ENCODE results near the gene HDAC11.
"Not testable (repeated sequence)": the region's sequence is repeated elsewhere in the genome, so short reads cannot be mapped to it uniquely, and the experiment has no call there.

HDAC11 gene, protein sequence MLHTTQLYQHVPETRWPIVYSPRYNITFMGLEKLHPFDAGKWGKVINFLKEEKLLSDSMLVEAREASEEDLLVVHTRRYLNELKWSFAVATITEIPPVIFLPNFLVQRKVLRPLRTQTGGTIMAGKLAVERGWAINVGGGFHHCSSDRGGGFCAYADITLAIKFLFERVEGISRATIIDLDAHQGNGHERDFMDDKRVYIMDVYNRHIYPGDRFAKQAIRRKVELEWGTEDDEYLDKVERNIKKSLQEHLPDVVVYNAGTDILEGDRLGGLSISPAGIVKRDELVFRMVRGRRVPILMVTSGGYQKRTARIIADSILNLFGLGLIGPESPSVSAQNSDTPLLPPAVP

DNA sequence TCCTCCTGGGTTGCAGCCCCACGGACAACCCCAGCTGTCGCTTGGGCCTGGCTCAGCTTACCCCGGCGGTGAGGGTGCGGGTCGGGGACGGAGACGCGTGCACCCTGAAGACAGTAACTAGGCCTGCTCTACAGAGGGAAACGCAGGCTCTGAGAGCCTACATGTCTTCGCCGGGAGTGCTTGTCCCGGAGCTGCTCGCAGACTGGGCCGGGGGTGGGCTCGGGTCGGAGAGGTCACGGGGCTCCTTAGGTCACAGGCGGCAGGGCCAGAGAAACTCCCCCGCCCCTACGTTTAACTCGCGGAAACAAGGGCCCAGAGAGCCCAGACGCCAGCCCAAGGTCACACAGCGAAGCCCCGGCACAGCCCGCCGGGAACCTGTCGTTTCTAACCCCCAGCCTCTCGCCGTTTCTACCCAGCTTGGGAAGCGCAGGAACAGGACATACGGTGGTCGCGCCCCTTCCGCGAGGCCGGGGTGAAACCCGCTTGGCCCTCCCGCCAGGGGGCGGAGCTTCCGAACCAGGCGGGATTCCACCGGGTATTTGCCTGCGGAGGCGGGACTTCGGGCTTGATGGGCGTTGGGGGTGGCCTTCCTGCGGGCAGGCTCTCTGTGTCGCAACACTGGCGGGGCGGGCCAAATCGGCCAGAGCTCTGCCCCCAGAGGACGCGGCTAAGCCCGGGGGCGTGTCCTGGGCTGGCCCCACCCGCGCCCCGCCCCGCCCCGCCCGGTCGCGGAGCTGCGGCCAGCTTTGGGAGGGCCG lies at the start of gene HDAC11:
TSS of gene HDAC11 (plus strand) at position 725 of the 758 bp plus-strand sequence. CDS start 42 bp downstream, outside the sequence.
- peaks cover 3% of the 10 kb centered on the region for H3K36me3 Mint-ChIP-seq (ENCODE audit: insufficient read depth)
- H3K27ac Mint-ChIP-seq (ENCODE audit: low read depth), result peak within 1 kb of the TSS; percentile 74
- H3K27me3 Mint-ChIP-seq, result peaks cover 2% of the 10 kb centered on the region
- ATAC-seq (replicated peaks; ENCODE audit: extremely low read depth, poor library complexity, severe bottlenecking) (peak; percentile 95), DNase-seq (ENCODE audit: low spot score in 2 of 2) (peak; percentile 94)
- H3K4me1 Mint-ChIP-seq, result peaks cover 15% of the 10 kb centered on the region
- peak within 1 kb of the TSS; percentile 88 for H3K4me3 Mint-ChIP-seq
- H3K9me3 Mint-ChIP-seq, result no peaks in the 10 kb centered on the region

DNA sequence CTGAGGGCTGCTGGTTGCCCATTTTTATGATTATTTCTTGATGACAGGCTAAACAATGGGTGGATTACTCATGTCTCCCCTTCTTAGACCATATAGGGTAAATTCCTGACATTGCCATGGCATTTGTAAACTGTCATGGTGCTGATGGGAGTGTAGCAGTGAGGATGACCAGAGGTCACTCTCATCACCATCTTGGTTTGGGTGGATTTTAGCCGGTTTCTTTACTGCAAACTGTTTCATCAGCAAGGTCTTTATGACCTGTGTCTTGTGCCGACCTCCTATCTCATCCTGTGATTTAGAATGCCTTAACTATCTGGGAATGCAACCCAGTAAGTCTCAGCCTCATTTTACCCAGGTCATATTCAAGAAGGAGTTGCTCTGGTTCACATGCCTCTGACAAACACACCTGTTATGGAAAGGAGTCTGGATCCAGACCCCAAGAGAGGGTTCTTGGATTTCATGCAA lies 49.7 kb upstream of the HDAC11 start:
- not testable (repeated sequence) for H3K4me3 Mint-ChIP-seq; H3K9me3 Mint-ChIP-seq; ATAC-seq (replicated peaks; ENCODE audit: extremely low read depth, poor library complexity, severe bottlenecking); H3K36me3 Mint-ChIP-seq (ENCODE audit: insufficient read depth); DNase-seq (ENCODE audit: low spot score in 2 of 2); H3K4me1 Mint-ChIP-seq; H3K27ac Mint-ChIP-seq (ENCODE audit: low read depth); H3K27me3 Mint-ChIP-seq

DNA sequence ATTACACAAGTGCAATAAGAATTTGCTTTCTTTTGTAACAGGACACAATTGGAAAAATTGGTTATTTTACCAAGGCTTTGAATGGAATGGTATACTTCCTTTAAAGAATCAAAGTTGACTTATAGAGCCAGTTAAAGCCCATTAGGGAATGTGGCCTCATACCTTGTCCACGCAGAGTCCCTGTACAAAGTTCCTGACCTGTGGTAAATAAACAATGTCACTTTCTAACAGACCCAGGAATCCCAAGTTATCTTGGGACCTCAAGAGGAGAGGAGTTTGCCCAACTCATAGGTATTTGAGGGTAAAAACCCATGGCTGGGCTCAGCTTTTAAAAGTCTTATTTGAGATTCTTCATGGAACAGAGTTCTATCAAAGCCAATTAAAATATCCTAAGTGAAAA lies 48.0 kb upstream of the HDAC11 start:
- peaks cover 7% of the 10 kb centered on the region for H3K4me1 Mint-ChIP-seq
- H3K27ac Mint-ChIP-seq (ENCODE audit: low read depth), result no peak overlapping the region
- H3K27me3 Mint-ChIP-seq, result no peaks in the 10 kb centered on the region
- no peak for DNase-seq (ENCODE audit: low spot score in 2 of 2)
- H3K9me3 Mint-ChIP-seq, result no peaks in the 10 kb centered on the region
- H3K4me3 Mint-ChIP-seq, result no peak overlapping the region
- ATAC-seq (replicated peaks; ENCODE audit: extremely low read depth, poor library complexity, severe bottlenecking), result no peak
- H3K36me3 Mint-ChIP-seq (ENCODE audit: insufficient read depth), result no peaks in the 10 kb centered on the region

DNA sequence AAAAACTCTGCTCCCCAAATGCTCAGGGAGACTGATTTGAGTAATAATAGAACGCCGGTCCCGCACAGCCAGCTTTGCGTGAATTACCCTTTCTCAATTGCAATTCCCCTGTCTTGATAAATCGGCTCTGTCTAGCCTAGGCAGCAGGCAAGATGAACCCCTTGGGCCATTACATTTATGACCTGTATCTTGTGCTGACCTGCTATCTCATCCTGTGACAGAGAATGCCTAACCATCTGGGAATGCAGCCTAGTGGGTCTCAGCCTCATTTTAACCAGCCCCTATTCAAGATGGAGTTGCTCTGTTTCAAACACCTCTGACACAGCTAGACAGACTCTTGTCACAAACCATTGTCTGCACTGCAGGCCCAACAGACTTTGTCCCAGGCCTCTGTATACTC lies 46.2 kb upstream of the HDAC11 start:
- no peaks in the 10 kb centered on the region for H3K36me3 Mint-ChIP-seq (ENCODE audit: insufficient read depth)
- no peak overlapping the region for H3K4me3 Mint-ChIP-seq
- ATAC-seq (replicated peaks; ENCODE audit: extremely low read depth, poor library complexity, severe bottlenecking), result no peak
- no peaks in the 10 kb centered on the region for H3K9me3 Mint-ChIP-seq
- DNase-seq (ENCODE audit: low spot score in 2 of 2), result no peak
- H3K27me3 Mint-ChIP-seq, result no peaks in the 10 kb centered on the region
- no peak overlapping the region for H3K27ac Mint-ChIP-seq (ENCODE audit: low read depth)
- H3K4me1 Mint-ChIP-seq, result no peaks in the 10 kb centered on the region

DNA sequence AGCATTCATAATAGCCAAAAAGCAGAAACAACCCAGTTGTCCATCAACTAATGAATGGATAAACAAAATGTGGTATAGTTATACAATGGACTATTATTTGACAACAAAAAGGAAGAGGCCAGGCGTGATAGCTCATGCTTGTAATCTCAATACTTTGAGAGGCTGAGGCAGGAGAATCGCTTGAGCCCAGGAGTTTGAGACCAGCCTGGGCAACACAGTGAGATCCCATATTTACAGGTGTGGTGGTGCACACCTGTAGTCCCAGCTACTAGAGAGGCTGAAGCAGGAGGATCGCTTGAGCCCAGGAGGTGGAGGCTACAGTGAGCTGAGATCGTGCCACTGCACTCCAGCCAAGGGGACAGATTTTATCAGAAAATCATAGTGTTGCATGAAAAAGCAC lies 43.9 kb upstream of the HDAC11 start:
- ATAC-seq (replicated peaks; ENCODE audit: extremely low read depth, poor library complexity, severe bottlenecking); H3K27me3 Mint-ChIP-seq; DNase-seq (ENCODE audit: low spot score in 2 of 2); H3K4me3 Mint-ChIP-seq; H3K4me1 Mint-ChIP-seq; H3K27ac Mint-ChIP-seq (ENCODE audit: low read depth); H3K9me3 Mint-ChIP-seq; H3K36me3 Mint-ChIP-seq (ENCODE audit: insufficient read depth): not testable (repeated sequence)

DNA sequence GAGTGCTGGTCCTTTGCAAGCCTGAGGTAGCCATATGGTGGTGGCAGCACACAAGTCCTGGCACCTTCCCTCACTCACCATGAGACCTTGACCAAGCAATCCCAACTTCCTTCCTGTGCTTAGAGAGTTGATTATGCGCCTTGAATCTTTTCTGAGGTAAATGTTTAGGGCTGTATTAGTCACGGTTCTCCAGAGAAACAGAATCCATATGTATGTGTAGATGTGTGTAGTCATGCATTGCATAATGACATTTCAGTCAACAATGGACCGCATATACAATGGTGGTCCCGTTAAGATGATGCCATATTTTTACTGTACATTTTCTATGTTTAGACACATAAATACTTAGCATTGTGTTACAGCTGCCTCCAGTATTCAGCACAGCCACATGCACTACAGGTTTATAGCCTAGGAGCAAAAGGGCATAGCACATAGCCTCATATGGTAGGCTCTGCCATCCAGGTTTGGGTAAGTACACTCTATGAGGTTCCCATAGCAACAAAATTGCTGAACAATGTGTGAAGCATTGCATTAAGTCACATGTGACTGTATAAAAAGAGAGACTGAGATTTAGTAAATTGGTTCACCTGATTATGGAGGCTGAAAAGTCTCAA lies 39.8 kb upstream of the HDAC11 start:
- no peaks in the 10 kb centered on the region for H3K27me3 Mint-ChIP-seq
- H3K4me1 Mint-ChIP-seq, result no peaks in the 10 kb centered on the region
- no peak overlapping the region for H3K27ac Mint-ChIP-seq (ENCODE audit: low read depth)
- no peaks in the 10 kb centered on the region for H3K9me3 Mint-ChIP-seq
- no peak overlapping the region for H3K4me3 Mint-ChIP-seq
- H3K36me3 Mint-ChIP-seq (ENCODE audit: insufficient read depth), result peaks cover 1% of the 10 kb centered on the region
- DNase-seq (ENCODE audit: low spot score in 2 of 2) (no peak), ATAC-seq (replicated peaks; ENCODE audit: extremely low read depth, poor library complexity, severe bottlenecking) (no peak)

DNA sequence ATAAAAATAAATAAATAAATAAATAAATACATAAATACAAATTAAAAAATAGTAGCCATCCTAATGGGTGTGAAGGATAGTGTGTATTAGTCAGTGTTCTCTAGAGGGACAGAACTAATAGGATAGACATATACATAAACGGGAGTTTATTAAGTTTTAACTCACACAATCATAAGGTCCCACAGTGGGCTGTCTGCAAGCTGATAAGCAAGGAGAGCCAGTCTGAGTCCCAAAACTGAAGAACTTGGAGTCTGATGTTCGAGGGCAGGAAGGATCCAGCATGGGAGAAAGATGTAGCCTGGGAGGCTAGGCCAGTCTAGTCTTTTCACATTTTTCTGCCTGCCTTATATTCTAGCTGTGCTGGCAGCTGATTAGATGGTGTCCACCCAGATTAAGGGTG lies 37.2 kb upstream of the HDAC11 start:
- not testable (repeated sequence) for DNase-seq (ENCODE audit: low spot score in 2 of 2); H3K4me1 Mint-ChIP-seq; H3K4me3 Mint-ChIP-seq; H3K36me3 Mint-ChIP-seq (ENCODE audit: insufficient read depth); ATAC-seq (replicated peaks; ENCODE audit: extremely low read depth, poor library complexity, severe bottlenecking); H3K27ac Mint-ChIP-seq (ENCODE audit: low read depth); H3K9me3 Mint-ChIP-seq; H3K27me3 Mint-ChIP-seq

DNA sequence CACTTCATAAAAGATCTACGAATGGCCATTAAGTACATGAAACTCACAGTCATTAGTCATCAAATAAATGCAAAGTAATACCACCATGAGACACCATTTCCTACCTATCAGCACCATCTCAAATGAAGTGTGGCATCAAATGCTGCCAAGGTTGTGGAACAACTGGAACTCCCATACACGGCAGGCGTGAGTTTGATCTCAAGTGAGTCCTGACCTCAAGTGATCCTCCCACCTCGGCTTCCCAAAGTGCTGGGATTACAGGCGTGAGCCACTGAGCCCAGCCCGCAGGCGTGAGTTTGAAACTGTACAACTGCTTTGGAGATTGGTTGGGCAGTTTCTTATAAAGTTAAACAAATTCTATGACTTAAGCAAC lies 28.8 kb upstream of the HDAC11 start:
- H3K9me3 Mint-ChIP-seq, result no peaks in the 10 kb centered on the region
- no peaks in the 10 kb centered on the region for H3K27me3 Mint-ChIP-seq
- DNase-seq (ENCODE audit: low spot score in 2 of 2) (no peak), ATAC-seq (replicated peaks; ENCODE audit: extremely low read depth, poor library complexity, severe bottlenecking) (peak; percentile 37)
- H3K4me1 Mint-ChIP-seq, result peaks cover 14% of the 10 kb centered on the region
- H3K4me3 Mint-ChIP-seq, result peak overlapping the region; percentile 94
- peak overlapping the region; percentile 74 for H3K27ac Mint-ChIP-seq (ENCODE audit: low read depth)
- H3K36me3 Mint-ChIP-seq (ENCODE audit: insufficient read depth), result peaks cover 3% of the 10 kb centered on the region

DNA sequence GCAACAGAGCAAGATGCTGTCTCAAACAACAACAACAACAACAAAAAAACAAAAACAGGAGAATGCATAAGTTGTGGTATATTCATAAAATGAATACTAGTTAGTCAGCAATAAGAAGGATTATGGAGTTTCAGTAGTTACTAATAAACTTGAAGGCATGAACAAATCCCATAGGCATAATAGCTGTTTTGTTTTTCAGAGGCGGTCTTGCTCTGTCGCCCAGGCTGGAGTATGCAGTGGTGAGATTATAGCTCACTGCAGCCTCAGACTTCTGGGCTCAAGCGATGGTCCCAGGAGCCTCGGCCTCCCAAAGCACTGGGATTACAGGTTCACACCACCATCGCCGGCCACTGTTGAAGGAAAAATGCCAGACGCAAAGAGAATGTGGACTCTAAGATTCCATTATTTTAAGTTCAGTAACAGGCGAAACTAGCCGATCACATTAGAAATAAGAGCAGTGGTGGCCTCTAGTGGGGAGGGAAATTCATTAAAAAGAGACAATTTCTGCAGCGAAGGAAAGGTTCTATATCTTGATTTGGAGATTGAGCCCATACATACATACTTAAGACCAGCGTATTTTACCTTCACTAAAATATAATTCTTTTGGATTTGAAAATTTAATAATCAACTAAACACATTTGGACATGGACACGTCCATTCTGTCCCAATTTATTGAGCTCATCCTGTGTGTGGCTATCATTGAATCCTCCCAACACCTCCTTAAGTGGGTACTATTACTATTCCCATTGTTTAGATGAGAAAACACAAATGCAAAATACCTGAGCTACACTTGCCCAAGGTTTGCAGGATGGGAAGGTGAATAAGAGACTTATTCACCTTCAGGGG lies 27.4 kb upstream of the HDAC11 start:
- H3K36me3 Mint-ChIP-seq (ENCODE audit: insufficient read depth), result peaks cover 3% of the 10 kb centered on the region
- H3K4me1 Mint-ChIP-seq, result peaks cover 14% of the 10 kb centered on the region
- peak overlapping the region; percentile 94 for H3K4me3 Mint-ChIP-seq
- H3K27me3 Mint-ChIP-seq, result no peaks in the 10 kb centered on the region
- DNase-seq (ENCODE audit: low spot score in 2 of 2) (peak in 1 of 2 donors; percentile 29), ATAC-seq (replicated peaks; ENCODE audit: extremely low read depth, poor library complexity, severe bottlenecking) (no peak)
- H3K27ac Mint-ChIP-seq (ENCODE audit: low read depth), result no peak overlapping the region
- H3K9me3 Mint-ChIP-seq, result no peaks in the 10 kb centered on the region

DNA sequence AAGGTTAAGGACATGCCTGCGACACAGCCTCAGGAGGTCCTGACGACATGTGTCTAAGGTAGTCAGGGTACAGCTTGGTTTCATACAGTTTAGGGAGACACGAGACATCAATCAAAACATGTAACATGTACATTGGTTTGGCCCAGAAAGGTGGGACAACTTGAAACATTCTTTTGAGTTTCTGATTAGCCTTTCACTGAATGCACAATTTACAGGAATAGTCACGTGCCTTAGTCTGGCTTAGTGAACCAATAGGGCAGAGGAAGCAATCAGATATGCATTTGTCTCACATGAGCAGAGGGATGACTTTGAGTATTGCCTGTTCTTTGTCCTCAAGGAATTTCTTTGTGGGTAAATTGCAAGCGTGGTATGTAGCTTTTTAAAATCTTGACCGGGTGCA lies 24.5 kb upstream of the HDAC11 start:
- no peaks in the 10 kb centered on the region for H3K9me3 Mint-ChIP-seq
- H3K27ac Mint-ChIP-seq (ENCODE audit: low read depth), result no peak overlapping the region
- H3K36me3 Mint-ChIP-seq (ENCODE audit: insufficient read depth), result peaks cover 4% of the 10 kb centered on the region
- peaks cover 9% of the 10 kb centered on the region for H3K27me3 Mint-ChIP-seq
- no peak overlapping the region for H3K4me3 Mint-ChIP-seq
- DNase-seq (ENCODE audit: low spot score in 2 of 2) (no peak), ATAC-seq (replicated peaks; ENCODE audit: extremely low read depth, poor library complexity, severe bottlenecking) (no peak)
- peaks cover 14% of the 10 kb centered on the region for H3K4me1 Mint-ChIP-seq

DNA sequence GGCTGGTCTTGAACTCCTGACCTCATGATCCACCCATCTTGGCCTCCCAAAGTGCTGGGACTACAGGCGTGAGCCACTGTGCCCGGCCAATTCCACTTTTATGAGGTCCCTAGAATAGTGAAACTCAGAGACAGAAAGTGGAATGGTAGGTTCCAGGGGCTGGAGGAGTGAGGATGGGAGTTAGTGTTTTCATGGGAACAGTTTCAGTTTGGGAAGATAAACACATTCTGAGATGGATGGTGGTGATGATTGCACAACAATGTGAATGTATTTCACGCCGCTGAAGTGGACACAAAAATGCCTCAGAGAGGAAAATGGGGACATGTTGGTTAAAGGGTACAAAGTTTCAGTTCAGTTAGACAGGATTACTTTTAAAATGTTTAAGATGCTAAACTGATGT lies 22.5 kb upstream of the HDAC11 start:
- Mint-ChIP-seq H3K27ac (ENCODE audit: low read depth) (no peak overlapping the region), H3K4me3 (no peak overlapping the region), H3K27me3 (peaks cover 24% of the 10 kb centered on the region), H3K9me3 (no peaks in the 10 kb centered on the region), H3K4me1 (peaks cover 9% of the 10 kb centered on the region), H3K36me3 (ENCODE audit: insufficient read depth) (peaks cover 2% of the 10 kb centered on the region)
- DNase-seq (ENCODE audit: low spot score in 2 of 2) (no peak), ATAC-seq (replicated peaks; ENCODE audit: extremely low read depth, poor library complexity, severe bottlenecking) (no peak)

DNA sequence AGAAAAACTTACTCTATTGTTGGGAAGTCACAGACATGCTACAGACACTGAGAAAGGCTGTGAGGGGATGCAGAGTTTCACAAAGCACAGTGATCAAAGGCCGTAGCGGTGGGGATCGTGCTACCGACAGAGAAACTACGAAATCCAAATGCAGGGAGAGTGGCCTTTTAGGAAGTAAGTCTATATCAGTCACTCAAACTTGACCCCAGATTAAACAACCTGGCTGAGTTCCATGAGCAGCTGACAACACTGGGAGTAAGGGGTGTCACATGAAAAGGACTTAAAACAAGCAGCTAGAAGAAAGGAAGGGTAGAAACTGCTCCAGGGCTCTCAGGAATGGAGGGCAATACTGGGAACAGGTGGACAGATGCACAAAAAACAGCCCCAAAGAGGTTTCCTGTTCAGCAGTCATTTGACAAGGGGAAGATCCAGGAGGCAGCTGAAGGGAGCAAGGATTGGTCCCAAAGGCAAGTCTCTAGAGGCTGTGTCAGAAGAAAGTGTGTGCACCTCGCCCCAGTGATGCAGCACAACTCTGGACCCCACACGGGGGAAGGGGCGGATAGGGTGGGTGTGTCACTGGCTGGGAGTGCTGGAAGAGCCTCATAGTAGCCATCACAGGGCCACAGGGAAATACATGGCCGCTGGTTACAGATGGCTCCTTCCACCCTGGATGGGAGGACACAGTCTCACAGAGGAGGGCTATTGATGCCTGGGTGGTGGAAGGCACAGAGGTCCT lies 20.3 kb upstream of the HDAC11 start:
- Mint-ChIP-seq H3K4me3 (no peak overlapping the region), H3K9me3 (no peaks in the 10 kb centered on the region), H3K27ac (ENCODE audit: low read depth) (no peak overlapping the region), H3K4me1 (peaks cover 5% of the 10 kb centered on the region), H3K36me3 (ENCODE audit: insufficient read depth) (peaks cover 2% of the 10 kb centered on the region), H3K27me3 (peaks cover 34% of the 10 kb centered on the region)
- DNase-seq (ENCODE audit: low spot score in 2 of 2) (no peak), ATAC-seq (replicated peaks; ENCODE audit: extremely low read depth, poor library complexity, severe bottlenecking) (no peak)

All from central memory CD8-positive, alpha-beta T cell (primary cell).